Measurements from ENCODE around the gene TEX53.
A peak's percentile ranks its signal among the peaks of the same experiment; 100 is the strongest.

TEX53 gene

GRCh38 chr9:114657705-114658104 is at the start of gene TEX53:
TEX53 (minus strand) TSS chr9:114657805; CDS start chr9:114657774, 31 bp downstream.
- DNase-seq = no peak

- no peak for DNase-seq
These were observed 49.1 kb upstream of the TEX53 start for GRCh38 chr9:114706711-114707110.

GRCh38 chr9:114701988-114702387 is 44.4 kb upstream of the TEX53 start:
- DNase-seq = no peak

GRCh38 chr9:114697951-114698351 is 40.3 kb upstream of the TEX53 start:
- DNase-seq = no peak

- DNase-seq = no peak
These were observed 39.4 kb upstream of the TEX53 start for GRCh38 chr9:114696814-114697544.

- DNase-seq = no peak
These were observed 38.3 kb upstream of the TEX53 start for GRCh38 chr9:114695948-114696347.

- no peak for DNase-seq
These were observed 37.2 kb upstream of the TEX53 start for GRCh38 chr9:114694719-114695269.

- no peak for DNase-seq
These were observed 36.5 kb upstream of the TEX53 start for GRCh38 chr9:114694146-114694545.

GRCh38 chr9:114693248-114693855 is 35.7 kb upstream of the TEX53 start:
- no peak for DNase-seq

- DNase-seq = no peak
These were observed 34.3 kb upstream of the TEX53 start for GRCh38 chr9:114691956-114692295.

- peak in 7 of 58 donors; percentile 1 to 19 (median 9) for DNase-seq
These were observed 33.7 kb upstream of the TEX53 start for GRCh38 chr9:114691046-114691955.

GRCh38 chr9:114690308-114690707 is 32.7 kb upstream of the TEX53 start:
- no peak for DNase-seq

- no peak for DNase-seq
These were observed 32.2 kb upstream of the TEX53 start for GRCh38 chr9:114689813-114690212.

GRCh38 chr9:114688909-114689610 is 31.5 kb upstream of the TEX53 start:
- DNase-seq = no peak

- DNase-seq = no peak
These were observed 30.8 kb upstream of the TEX53 start for GRCh38 chr9:114688379-114688778.

- no peak for DNase-seq
These were observed 29.4 kb upstream of the TEX53 start for GRCh38 chr9:114687034-114687433.

- DNase-seq = no peak
These were observed 28.3 kb upstream of the TEX53 start for GRCh38 chr9:114685951-114686350.

GRCh38 chr9:114684036-114684435 is 26.4 kb upstream of the TEX53 start:
- no peak for DNase-seq

GRCh38 chr9:114682846-114683245 is 25.2 kb upstream of the TEX53 start:
- no peak for DNase-seq

- peak in 29 of 58 donors; percentile 1 to 42 (median 17) for DNase-seq
These were observed 24.2 kb upstream of the TEX53 start, which contains the start of gene TEX48 for GRCh38 chr9:114681594-114682332. TEX48 (minus strand) TSS chr9:114682192; CDS start chr9:114671723, 10,469 bp downstream.

Measured in anterior cingulate cortex (tissue), 58 donors.